Tongue (tissue), 2 donors: ENCODE measurements around the gene FABP3. TPM values are rescaled to one million over a fixed set of nuclear protein-coding genes. Genes with fewer than 3 reads are reported as not detected.
"Not testable (repeated sequence)": the region's sequence is repeated elsewhere in the genome, so short reads cannot be mapped to it uniquely, and the experiment has no call there.

Source experiments
- DNase-seq: peaks from one replicate; pipeline ENCODE4 v3.0.0-alpha.2; 2015
- total RNA-seq: library from RNA; depleted of rRNA; stranded (reverse); fragments of >200 nt; gene quantifications from one replicate; pipeline ENCODE4 v1.2.3, GENCODE V29; 2014

FABP3 gene
- total RNA-seq, 1 donor from 2014 or later = 260 TPM

GRCh38 chr1:31398246-31398645 is 25.4 kb upstream of the FABP3 start:
- no peak for DNase-seq

GRCh38 chr1:31397360-31398095 is 24.7 kb upstream of the FABP3 start:
- no peak for DNase-seq

GRCh38 chr1:31396633-31397351 is 23.9 kb upstream of the FABP3 start:
- no peak for DNase-seq

GRCh38 chr1:31394584-31395193 is 21.8 kb upstream of the FABP3 start:
- DNase-seq = peak; percentile 95

GRCh38 chr1:31393463-31393862 is 20.6 kb upstream of the FABP3 start:
- no peak for DNase-seq

GRCh38 chr1:31390071-31390470 is 17.2 kb upstream of the FABP3 start:
- peak; percentile 48 for DNase-seq

GRCh38 chr1:31389616-31390015 is 16.7 kb upstream of the FABP3 start:
- DNase-seq = no peak

- no peak for DNase-seq
Measured at GRCh38 chr1:31387612-31388011, 14.7 kb upstream of the FABP3 start.

- DNase-seq = not testable (repeated sequence)
Measured at GRCh38 chr1:31386576-31387243, 13.8 kb upstream of the FABP3 start.

GRCh38 chr1:31383967-31384366 is 11.1 kb upstream of the FABP3 start:
- no peak for DNase-seq

- no peak for DNase-seq
Measured at GRCh38 chr1:31382379-31382989, 9.6 kb upstream of the FABP3 start.

GRCh38 chr1:31381394-31382294 is 8.8 kb upstream of the FABP3 start:
- peak; percentile 47 for DNase-seq

GRCh38 chr1:31380181-31380580 is 7.3 kb upstream of the FABP3 start:
- DNase-seq = no peak

- no peak for DNase-seq
Measured at GRCh38 chr1:31378001-31378400, 5.1 kb upstream of the FABP3 start.

GRCh38 chr1:31377364-31377863 is 4.5 kb upstream of the FABP3 start:
- DNase-seq = no peak

- peak; percentile 93 for DNase-seq
Measured at GRCh38 chr1:31376375-31377134, 3.7 kb upstream of the FABP3 start.

GRCh38 chr1:31374511-31375196 is 1.8 kb upstream of the FABP3 start:
- peak; percentile 88 for DNase-seq

GRCh38 chr1:31373897-31374486 is 1.1 kb upstream of the FABP3 start:
- DNase-seq = no peak

- no peak for DNase-seq
Measured at GRCh38 chr1:31372751-31373055, 173 bp downstream of the FABP3 start.
